GM19397 (cell line): Measurements from ENCODE around the gene HTR1E.
"Not testable (repeated sequence)": the region's sequence is repeated elsewhere in the genome, so short reads cannot be mapped to it uniquely, and the experiment has no call there.

Source experiments
- ATAC-seq: cut with Tn5 transposase; IDR thresholded peaks from one replicate; pipeline ENCODE4 v1.9.1; 2021; ENCODE audit warnings: mild to moderate bottlenecking, moderate library complexity; ENCODE audit not compliant: unreplicated experiment

The HTR1E gene, protein sequence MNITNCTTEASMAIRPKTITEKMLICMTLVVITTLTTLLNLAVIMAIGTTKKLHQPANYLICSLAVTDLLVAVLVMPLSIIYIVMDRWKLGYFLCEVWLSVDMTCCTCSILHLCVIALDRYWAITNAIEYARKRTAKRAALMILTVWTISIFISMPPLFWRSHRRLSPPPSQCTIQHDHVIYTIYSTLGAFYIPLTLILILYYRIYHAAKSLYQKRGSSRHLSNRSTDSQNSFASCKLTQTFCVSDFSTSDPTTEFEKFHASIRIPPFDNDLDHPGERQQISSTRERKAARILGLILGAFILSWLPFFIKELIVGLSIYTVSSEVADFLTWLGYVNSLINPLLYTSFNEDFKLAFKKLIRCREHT

DNA sequence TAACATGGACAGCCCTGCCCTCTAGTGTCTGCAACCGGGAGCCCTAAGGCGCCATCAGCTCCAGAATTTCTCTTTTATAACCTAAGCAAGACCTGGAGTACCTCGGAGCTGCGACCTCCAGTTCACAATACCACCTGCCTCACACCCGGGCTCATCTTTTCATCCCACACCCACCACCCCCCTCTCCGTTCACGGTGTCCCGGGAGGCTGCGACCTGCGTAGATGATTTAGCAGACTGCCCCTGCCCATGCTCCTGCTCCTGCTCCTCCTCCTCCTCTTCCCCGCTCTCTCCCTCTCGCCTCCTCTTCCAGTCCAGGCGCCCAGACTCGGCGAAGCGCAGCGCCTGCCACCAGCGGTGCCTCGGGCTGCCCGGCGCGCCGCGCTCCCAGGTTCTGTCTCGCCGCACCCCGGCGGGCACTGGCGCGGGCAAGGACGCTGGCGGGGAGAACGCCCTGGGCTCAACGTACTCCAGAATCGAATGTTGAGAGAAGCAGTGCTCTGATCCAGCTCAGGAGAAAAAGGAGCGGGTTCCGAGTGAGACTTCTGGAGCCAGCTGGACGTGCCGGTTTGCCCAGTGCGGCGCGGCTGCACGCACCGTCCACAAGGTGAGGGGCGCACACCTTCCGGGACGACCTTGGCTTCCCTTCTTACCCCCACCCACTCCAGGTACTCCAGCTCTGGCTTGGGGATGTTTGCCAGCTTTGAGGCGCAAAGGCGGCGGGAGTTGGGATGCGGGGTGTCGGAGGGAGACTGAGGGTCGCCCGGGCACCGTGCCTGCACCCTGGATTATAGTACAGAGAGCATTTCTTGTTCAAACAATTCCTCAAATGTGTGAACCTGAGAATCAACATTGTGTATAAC is at the start of gene HTR1E:
Gene HTR1E (plus strand): TSS at position 310 of the 861 bp plus-strand sequence. CDS start 77,807 bp downstream, outside the sequence.
- ATAC-seq, result peak; percentile 85

DNA sequence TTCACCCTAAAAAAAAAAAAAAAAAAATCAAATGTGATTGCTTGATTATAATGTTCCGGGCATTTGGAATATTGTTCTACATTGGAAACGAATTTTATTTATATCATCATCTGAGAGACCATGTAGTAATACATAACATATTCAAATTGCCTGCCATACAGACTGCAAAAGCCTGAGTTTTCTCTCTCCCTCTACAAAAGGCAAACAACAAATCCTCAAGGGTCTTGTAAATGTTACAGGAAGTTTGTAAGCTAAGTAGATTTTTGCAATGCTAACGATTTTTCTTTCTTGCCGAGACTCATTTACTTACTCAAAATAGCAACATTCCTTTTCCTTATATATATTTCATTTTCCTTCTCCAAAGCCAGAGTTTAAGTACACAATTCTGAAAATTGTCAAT is 49.0 kb upstream of the HTR1E start:
- ATAC-seq, result no peak

DNA sequence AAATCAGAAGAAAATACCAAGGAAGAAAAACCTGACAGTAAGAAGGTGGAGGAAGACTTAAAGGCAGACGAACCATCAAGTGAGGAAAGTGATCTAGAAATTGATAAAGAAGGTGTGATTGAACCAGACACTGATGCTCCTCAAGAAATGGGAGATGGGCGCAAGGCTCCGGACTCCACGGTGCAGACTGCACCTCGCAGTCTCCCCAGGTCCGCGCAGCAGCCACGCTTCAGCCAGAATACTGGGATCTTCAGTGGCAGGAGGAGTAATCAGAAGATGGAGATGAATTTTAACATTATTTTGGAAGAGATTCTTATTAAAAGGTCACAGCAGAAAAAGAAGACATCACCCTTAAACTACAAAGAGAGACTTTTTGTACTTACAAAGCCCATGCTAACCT is 40.1 kb upstream of the HTR1E start:
- ATAC-seq, result not testable (repeated sequence)

DNA sequence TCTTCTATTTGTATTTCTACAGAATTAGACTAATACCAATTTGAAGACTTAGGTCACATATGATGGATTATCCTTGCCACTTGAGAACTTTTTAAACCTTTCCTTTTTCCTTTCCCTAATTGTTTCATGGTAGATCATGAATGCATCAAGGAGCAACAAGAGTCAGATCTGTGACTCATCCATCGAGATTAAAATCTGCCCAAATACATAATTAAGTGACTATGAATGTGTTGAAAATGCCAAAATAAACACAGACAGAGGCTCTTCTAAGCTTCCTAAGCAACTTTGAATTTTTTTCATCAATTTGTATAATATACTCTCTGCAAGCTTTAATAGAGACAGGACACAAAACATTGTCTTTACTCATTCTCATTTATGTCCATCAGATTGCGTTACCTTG is 23.5 kb upstream of the HTR1E start:
- ATAC-seq, result no peak

DNA sequence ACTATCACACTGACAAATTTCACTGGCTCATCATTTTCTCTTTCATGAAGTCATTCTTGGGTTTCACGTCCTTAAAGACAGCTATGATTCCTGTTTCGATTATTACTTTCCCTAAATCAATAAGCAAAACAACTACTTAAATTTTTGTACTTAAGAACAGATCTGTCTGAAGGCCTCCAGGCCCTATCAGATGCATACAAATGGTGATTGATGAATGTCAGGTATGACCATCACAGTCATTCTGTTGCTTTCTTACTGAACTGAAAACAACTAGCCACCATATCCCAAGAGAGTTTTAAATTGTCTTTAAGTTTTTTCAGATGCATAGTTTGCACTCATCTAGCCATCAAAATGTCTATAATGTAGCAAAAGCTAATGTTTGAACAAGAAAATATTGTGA is 20.9 kb upstream of the HTR1E start:
- no peak for ATAC-seq

DNA sequence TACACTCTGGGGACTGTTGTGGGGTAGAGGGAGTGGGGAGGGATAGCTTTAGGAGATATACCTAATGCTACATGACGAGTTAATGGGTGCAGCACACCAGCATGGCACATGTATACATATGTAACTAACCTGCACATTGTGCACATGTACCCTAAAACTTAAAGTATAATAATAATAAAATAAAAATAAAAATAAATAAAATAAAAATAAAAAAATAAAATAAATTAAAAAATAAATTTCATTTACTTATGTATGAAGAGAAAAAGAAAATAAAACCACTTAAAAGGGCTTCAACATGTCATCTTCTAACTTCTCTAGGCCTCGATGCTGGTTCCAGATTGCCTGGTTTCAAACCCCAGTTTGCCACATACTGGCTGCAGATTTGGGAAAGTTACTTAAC is 10.2 kb upstream of the HTR1E start:
- ATAC-seq, result not testable (repeated sequence)

DNA sequence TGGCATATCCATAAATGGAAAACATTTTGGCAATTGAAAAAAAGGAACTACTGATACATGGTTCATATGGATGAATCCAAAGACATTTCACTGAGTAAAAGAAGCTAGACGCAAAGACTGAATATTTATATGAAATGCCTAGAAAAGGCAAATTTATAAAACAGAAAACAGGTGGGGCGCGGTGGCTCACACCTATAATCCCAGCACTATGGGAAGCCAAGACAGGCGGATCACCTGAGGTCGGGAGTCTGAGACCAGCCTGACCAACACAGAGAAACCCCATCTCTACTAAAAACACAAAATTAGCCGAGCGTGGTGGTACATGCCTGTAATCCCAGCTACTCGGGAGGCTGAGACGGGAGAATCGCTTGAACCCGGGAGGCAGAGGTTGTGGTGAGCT is 9.5 kb upstream of the HTR1E start:
- ATAC-seq, result not testable (repeated sequence)

DNA sequence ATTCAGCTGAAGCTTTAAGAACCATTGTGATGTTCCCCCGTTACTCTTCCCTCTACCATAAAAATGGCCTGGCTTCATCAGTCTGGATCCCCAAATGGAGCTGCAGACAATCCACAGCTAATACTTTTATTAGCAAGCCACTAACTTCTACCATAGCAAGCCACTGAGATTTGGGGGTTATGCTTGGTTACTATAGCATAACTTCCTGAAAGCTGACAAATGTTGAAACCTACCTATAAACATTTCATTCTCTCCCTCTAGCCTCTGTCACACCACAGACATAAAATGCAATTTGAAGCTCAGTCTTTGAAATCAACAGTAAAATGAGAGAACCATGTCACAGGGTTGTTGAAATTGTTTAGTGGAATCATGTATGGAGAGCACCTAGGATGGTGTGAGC is 3.0 kb upstream of the HTR1E start:
- no peak for ATAC-seq

DNA sequence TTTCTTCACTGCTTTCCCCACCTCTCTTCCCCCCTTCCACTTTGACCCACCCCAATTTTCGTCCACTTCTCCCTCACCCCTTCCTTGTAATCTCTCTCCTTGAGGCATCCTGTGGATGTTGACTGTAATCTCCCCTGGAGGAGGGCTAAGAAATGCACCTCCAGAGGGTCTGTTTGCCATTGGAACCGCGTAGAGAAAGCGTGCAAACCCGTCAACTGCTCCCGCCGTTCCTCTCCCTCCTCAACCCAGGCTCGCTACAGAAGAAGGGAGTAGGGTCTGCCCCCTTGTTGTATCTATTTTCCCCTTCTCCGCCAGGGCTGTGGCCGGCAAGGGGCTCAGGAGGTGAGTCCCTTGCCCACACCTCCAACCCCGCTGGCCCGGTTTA is 502 bp upstream of the HTR1E start:
- ATAC-seq, result peak; percentile 15

DNA sequence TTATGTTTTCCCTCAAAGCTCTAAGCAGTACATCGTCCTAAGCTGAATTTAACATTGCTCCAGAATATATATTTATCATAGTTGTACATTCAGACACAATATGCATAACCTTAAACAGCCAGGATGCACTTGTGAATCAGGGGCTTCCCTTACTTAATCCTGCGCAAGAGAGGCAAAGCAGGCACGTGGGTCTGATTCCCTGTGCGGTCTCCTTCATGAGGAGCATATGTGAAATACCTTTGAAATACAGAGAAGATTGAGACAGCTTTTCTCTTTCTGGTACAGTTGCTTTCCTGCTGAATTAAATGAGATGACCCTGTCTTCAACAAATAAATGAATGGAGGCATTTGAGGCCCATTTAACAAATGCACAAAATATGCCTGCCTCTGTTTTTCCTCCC is 1.5 kb downstream of the HTR1E start:
- no peak for ATAC-seq

DNA sequence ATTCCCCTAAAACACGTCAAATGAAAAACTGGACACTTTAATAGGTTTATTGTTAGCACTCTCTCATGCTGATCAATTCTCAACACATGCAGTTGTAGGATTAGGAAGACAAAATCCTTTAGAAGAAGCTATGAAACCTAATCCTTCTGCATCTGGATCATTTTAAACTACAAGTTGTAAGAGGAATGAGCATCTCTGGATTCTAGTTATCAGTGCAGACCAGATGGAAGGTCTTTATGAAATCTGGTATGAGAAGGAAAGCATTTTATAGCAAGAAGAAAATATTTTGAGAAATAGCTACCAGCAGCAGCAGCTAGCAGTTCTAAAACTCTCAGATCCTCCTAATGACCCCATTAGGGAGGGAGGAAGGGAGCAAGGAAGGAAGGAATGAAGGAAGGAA is 4.1 kb downstream of the HTR1E start:
- no peak for ATAC-seq

DNA sequence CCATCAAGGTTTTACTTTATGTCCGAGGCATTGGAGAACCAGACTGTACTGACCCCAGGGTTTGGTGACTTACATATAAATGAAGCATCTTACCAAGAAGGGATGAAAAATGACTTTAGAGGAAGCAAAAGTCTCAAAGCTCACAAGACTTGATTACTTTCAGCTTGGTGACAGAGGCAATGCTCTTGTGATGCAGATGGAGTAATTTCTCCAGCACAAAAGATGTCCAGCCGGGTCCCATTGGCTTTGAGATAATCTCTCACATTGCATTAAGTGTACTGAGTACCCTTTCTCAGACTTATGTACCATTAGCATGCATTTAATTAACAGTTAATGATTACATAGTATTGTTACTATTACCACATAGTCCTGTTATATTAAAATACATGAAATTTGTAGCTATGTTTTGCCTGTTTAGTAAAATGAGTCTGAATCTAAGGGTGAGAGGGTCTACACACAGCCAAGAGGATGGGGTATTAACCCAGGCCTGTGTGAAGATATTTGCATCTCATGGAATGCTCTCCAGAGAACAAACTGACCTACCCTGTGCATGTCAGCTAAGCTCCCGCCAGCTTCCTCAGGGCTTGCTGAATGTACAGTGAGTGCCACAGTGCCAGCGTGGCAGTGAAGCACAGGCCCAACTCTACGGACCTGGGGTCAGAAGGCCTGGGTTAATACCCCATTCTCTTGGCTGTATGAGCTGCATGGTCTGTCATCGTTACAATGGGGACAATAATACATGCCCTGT is 5.6 kb downstream of the HTR1E start:
- ATAC-seq, result no peak

DNA sequence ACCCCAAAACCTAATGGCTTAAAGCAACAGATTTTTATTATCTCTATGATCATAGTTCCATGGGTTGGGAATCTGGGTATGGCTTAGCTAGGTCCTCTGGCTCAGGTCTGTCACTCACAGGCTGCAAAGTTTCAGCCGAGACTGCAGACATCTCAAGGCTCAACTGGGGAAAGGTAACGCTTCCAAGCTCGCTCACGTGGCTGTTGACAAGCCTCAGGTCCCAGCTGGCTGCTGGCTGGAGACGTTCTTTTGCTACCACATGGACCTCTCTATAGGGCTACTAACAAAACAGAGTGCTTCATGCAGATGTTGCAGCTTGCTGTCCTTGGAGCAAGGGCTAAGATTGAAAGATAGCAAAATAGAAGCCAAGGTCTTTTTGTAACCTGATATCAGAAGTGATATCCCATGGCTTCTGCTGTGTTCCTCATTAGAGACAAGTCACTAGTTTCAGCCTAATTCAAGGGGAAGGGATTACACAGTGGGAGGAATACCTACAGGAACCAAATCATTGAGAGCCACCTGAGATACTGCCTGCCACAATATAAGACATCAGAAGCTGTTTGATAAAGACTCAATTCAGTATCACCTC is 6.6 kb downstream of the HTR1E start:
- no peak for ATAC-seq

DNA sequence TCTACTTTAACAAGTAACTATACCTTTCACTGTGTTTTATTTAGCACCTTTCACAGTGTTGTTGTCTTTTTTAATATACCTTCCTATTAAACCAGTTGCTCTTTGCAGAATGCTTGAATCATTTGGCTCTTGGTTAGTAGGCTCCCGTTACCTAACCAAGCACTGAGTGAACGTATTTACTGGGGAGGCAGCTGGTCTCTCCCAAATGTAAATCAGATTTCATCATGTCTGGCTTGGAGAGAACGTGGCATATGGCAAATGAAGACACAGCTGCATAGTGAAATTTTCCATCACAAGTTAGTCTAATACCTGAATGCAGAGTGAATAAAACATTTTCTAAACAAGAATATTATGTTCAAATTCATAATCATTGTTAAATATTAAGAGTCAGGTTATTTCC is 12.4 kb downstream of the HTR1E start:
- no peak for ATAC-seq

DNA sequence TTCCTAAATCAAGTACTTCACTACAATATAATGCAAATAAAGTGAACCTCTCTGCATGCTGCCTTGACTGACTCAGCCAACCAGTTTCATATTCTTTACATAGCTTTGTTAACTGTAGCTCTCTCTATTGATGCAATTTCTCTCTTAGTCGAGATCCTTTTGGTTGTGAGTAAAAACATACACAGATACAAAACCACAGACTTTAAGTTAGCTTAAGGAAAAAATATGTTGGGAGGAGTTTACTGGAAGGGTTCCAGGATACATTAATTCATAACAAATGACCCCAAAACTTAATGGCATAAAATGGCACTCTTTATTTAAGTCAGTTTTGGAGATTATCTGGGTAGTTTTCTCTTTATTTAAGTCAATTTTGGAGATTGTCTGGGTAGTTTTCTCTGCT is 15.7 kb downstream of the HTR1E start:
- ATAC-seq, result no peak

DNA sequence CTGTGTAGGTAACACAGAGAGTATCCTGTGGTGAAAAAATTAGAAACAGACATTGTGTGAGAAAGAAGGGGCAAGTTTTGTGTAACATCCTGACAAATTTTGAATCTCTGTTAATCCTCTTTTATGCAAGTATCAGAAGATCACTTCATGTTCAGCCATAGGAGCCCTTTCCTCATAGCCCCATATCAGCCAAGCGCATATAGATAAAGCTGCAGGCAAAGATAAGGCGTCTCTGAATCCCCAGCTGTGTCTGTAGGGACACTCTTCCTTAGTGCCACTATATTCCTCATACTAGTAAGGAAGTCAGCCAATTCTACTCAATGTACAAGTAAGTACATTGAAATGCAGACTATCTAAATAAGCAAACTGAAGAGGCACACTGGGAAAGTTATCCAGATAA is 22.3 kb downstream of the HTR1E start:
- ATAC-seq, result no peak

DNA sequence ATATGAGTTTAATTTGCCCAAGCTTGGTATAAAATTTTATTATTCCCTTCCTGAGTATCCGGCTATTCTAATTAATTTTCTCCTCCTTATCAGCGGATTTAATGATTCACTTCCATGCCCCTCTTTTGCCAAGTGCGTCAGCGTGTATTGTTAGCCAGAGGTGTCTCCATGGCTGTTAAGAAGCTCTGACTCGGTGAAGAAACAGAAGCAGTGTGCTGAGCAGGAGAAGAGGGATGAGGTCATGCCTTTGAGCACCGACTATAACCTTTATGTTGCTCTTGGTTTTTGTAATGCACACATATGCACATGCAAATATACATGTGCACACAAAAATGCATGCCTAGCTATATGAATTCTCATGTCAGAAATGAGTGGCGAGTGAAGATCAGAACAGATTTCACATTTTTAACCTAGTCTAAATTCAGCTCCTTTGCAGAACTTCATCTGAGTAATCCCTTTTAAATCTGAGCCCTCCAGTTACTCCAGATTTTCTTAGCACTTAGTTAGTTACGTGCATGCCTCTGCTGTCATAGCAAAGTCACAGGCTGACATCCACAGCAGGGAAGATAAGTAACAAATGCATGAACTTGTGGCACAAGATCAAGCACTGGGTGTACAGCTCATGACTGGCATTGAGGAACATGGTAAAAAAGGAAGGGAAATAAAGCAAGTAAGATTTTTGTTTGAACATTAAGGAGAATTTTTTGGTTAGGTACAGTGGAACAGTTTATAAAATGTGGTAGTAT is 24.3 kb downstream of the HTR1E start:
- no peak for ATAC-seq

DNA sequence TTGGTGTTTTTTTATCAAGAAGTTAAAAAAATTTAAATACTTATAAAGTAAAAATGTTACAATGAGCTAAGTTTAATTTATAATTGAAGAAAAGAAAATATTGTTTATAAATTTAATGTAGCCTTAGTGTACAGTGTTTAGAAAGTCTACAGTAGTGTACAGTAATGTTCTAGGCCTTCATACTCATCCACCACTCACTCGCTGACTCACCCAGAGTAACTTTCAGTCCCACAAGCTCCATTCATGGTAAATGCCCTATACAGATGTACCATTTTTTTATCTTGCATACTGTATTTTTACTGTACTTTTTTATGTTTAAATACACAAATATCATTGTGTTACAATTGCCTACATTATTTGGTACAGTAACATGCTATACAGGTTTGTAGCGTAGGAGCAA is 26.0 kb downstream of the HTR1E start:
- no peak for ATAC-seq

DNA sequence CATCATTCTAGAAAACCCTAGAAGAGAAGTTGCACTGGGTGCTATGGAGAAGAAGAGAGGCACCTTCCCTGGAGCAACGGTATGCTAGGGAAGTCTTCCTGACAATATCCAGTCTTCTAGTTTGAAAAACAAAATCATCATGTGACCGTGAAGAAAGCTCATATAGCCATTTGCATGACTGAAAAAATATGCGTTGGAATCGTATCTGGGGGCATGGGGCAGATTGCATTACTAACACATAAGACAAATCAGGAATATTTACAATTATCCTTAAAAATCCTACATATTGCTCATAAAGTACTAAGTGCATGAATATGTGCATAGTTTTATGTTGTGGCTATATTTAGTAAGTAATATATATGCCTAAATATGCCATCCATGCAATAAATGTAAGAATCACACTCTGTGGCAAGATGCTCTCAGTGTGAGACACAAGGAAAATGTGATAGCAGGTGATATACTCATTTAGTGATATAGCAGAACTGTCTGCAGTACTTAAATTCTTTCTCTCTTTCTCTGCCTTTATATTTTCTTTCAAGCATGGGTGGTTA is 26.8 kb downstream of the HTR1E start:
- ATAC-seq, result no peak

DNA sequence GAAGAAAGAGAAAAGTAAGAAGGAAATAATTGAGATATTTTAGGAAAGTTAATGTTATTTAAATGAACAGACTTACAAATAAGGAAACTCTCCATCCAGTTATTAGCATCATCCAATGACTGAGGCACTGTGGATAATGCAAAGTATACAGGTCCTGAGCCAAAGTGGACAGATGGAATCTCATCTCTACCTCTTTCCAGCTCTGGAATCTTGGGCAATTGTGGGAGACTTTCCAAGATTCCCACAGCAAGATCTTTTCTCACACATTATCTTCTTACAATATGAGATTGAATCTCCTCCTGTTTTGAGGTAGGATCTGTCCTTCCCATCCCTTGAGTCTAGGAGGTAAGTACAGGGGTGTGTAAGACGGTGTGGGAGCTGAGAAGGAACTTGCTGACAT is 28.9 kb downstream of the HTR1E start:
- ATAC-seq, result no peak
